Transverse colon (tissue), 4 donors: ENCODE results near the gene SYNE1. TPM values are rescaled to one million over a fixed set of nuclear protein-coding genes. Genes with fewer than 3 reads are reported as not detected.

Experiments used
- DNase-seq: peaks from one replicate; pipeline ENCODE4 v3.0.0-alpha.2; 2019
- H3K27ac ChIP-seq, 4 donors: fragments of 200-600 bp; sonication (generic); 2 replicates each; pipeline ENCODE4 v1.5.1; 2016 to 2018; ENCODE audit warnings: inconsistent platforms in 4 of 4
- H3K27me3 ChIP-seq: fragments of 200-600 bp; sonication (generic); 2 replicates; pipeline ENCODE4 v1.5.1; 2017; ENCODE audit warnings: inconsistent platforms
- H3K36me3 ChIP-seq, 4 donors: fragments of 200-600 bp; sonication (generic); 2 replicates each; pipeline ENCODE4 v1.5.1; 2017 to 2019; ENCODE audit warnings: inconsistent platforms in 4 of 4
- H3K4me1 ChIP-seq, 4 donors: fragments of 200-600 bp; sonication (generic); 2 replicates each; pipeline ENCODE4 v1.5.1; 2017 to 2020; ENCODE audit warnings: inconsistent platforms in 4 of 4
- H3K4me3 ChIP-seq, 4 donors: fragments of 200-600 bp; sonication (generic); 1 replicate in 1 of 4; 2 replicates in 3 of 4; pipeline versions ENCODE4 v1.5.1 to v1.6.1; 2017 to 2019; ENCODE audit warnings: inconsistent platforms in 4 of 4
- H3K9me3 ChIP-seq, 2 donors: fragments of 200-600 bp; sonication (generic); 2 replicates each; pipeline ENCODE4 v1.5.1; 2017 to 2019; ENCODE audit warnings: inconsistent platforms in 2 of 2
- CTCF ChIP-seq, 5 experiments: fragments of 200-600 bp in 3 of 5; fragments of 450-650 bp in 2 of 5; sonication (generic) in 3 of 5; IDR thresholded peaks; 1 replicate in 2 of 5; 2 replicates in 3 of 5; pipeline ENCODE4 v1.5.1; 2016 to 2017; ENCODE audit warnings: antibody characterized with exemption in 5 of 5, inconsistent platforms in 3 of 5, mild to moderate bottlenecking in 2 of 5, moderate library complexity in 1 of 5
- EP300 ChIP-seq: sonication (generic); formaldehyde crosslinking; IDR thresholded peaks from one replicate; pipeline ENCODE4 v1.6.1; 2017; ENCODE audit warnings: antibody characterized with exemption, low read depth
- POLR2A ChIP-seq: fragments of 450-650 bp; IDR thresholded peaks from one replicate; pipeline ENCODE4 v1.6.1; 2016; ENCODE audit warnings: antibody characterized with exemption, mild to moderate bottlenecking, moderate library complexity
- POLR2AphosphoS5 ChIP-seq, 3 donors: sonication (generic); formaldehyde crosslinking; IDR thresholded peaks; one replicate each; pipeline ENCODE4 v1.6.1; 2016; ENCODE audit warnings: antibody characterized with exemption in 3 of 3
- WGBS, 2 donors: methylation state at CpG; one replicate each; pipeline ENCODE4 v1.1.5; 2018; ENCODE audit warnings: low coverage in 1 of 2; 5-methylcytosine and 5-hydroxymethylcytosine counted together
- in situ Hi-C, 4 donors: fragments of 200-750 bp; cut with MboI; loops; one replicate each; pipeline versions ENCODE4 v1.15.0 to v1.15.1; 2017; ENCODE audit warnings: low sequenced_read_pairs in 3 of 4, low pct_ligation_motif_present in 1 of 4, low pct_unique_long_range_greater_than_20kb in 1 of 4
- intact Hi-C: fragments of 100-400 bp; cut with DNase I; formaldehyde crosslinking; loops from one replicate; pipeline ENCODE4 v1.15.1; 2023; ENCODE audit warnings: low total_unique reads
- total RNA-seq, 4 donors: library from RNA; depleted of rRNA; stranded (reverse); fragments of >200 nt; gene quantifications; one replicate each; pipeline ENCODE4 v1.1.0, GENCODE V29; 2016

SYNE1 gene
- total RNA-seq, 4 donors from 2014 or later = 31.4 to 87.2 (median 59.7) TPM

GRCh38 chr6:152680879-152681517 is 43.8 kb upstream of the SYNE1 start:
- no peak for DNase-seq
- intact Hi-C loops = no loop called here
- in situ Hi-C loops = no loop called here
- 24 to 25% methylated on average over 3 of the region's 3 CpGs for WGBS, 2 donors
- Histone ChIP-seq H3K27ac (no peak overlapping the region), H3K36me3 (no peaks in the 10 kb centered on the region), H3K27me3 (no peaks in the 10 kb centered on the region), H3K9me3 (no peaks in the 10 kb centered on the region), H3K4me3 (no peak overlapping the region), H3K4me1 (no peaks in the 10 kb centered on the region)
- TF ChIP-seq CTCF (IDR thresholded peaks at IDR 0.05) (no peak), POLR2A (no peak), POLR2AphosphoS5 (IDR thresholded peaks at IDR 0.05) (no peak), EP300 (no peak)

- Histone ChIP-seq H3K27me3 (no peaks in the 10 kb centered on the region), H3K27ac (no peak overlapping the region), H3K36me3 (no peaks in the 10 kb centered on the region), H3K4me3 (no peak overlapping the region), H3K9me3 (no peaks in the 10 kb centered on the region), H3K4me1 (no peaks in the 10 kb centered on the region)
- in situ Hi-C loops = no loop called here
- DNase-seq = no peak
- TF ChIP-seq EP300 (no peak), POLR2AphosphoS5 (IDR thresholded peaks at IDR 0.05) (no peak), CTCF (IDR thresholded peaks at IDR 0.05) (no peak), POLR2A (no peak)
- intact Hi-C loops = no loop called here
- WGBS, 2 donors = 86 to 100% methylated on average over 1 of the region's 1 CpG
Observed at GRCh38 chr6:152680151-152680550, 43.0 kb upstream of the SYNE1 start.

GRCh38 chr6:152673236-152673635 is 36.1 kb upstream of the SYNE1 start:
- Histone ChIP-seq H3K4me3 (no peak overlapping the region), H3K9me3 (no peaks in the 10 kb centered on the region), H3K27ac (no peak overlapping the region), H3K27me3 (no peaks in the 10 kb centered on the region), H3K36me3 (no peaks in the 10 kb centered on the region), H3K4me1 (no peaks in the 10 kb centered on the region)
- in situ Hi-C loops = no loop called here
- TF ChIP-seq POLR2A = no peak
- TF ChIP-seq CTCF (IDR thresholded peaks at IDR 0.05) = no peak
- TF ChIP-seq EP300 = no peak
- no peak for TF ChIP-seq POLR2AphosphoS5 (IDR thresholded peaks at IDR 0.05)
- DNase-seq = no peak
- intact Hi-C loops = no loop called here

GRCh38 chr6:152671171-152671570 is 34.0 kb upstream of the SYNE1 start:
- TF ChIP-seq CTCF (IDR thresholded peaks at IDR 0.05) = no peak
- no peak for TF ChIP-seq EP300
- TF ChIP-seq POLR2A = no peak
- TF ChIP-seq POLR2AphosphoS5 (IDR thresholded peaks at IDR 0.05) = no peak
- intact Hi-C loops = no loop called here
- no peaks in the 10 kb centered on the region for H3K27me3 ChIP-seq

More at GRCh38 chr6:152671171-152671570, 34.0 kb upstream of the SYNE1 start:
- Histone ChIP-seq H3K4me3 (no peak overlapping the region), H3K36me3 (no peaks in the 10 kb centered on the region), H3K27ac (no peak overlapping the region), H3K4me1 (no peaks in the 10 kb centered on the region), H3K9me3 (no peaks in the 10 kb centered on the region)
- 49 to 50% methylated on average over 4 of the region's 4 CpGs for WGBS, 2 donors
- no peak for DNase-seq
- in situ Hi-C loops = no loop called here
